Gastroesophageal sphincter (tissue), 4 donors: Measurements from ENCODE around the gene PRXL2B. TPM values are rescaled to one million over a fixed set of nuclear protein-coding genes. Genes with fewer than 3 reads are reported as not detected.

Experiments used
- ATAC-seq: fragments of 150-250 bp; one replicate; pipeline ENCODE4 v1.9.1; 2016; ENCODE audit warnings: mild to moderate bottlenecking, moderate library complexity
- H3K27ac ChIP-seq, 4 donors: fragments of 200-600 bp; sonication (generic) in 3 of 4; 1 replicate in 3 of 4; 2 replicates in 1 of 4; pipeline ENCODE4 v1.5.1; 2016 to 2019
- H3K27me3 ChIP-seq: fragments of 200-600 bp; sonication (generic); one replicate; pipeline ENCODE4 v1.5.1; 2019
- H3K36me3 ChIP-seq, 2 donors: fragments of 200-600 bp; sonication (generic); one replicate each; pipeline ENCODE4 v1.5.1; 2019; ENCODE audit warnings: control low read depth in 1 of 2
- H3K4me1 ChIP-seq, 3 donors: fragments of 200-600 bp; sonication (generic); 1 replicate in 2 of 3; 2 replicates in 1 of 3; pipeline ENCODE4 v1.5.1; 2016 to 2019; ENCODE audit warnings: control low read depth in 2 of 3
- H3K4me3 ChIP-seq, 2 donors: fragments of 200-600 bp; sonication (generic); one replicate each; pipeline ENCODE4 v1.5.1; 2019; ENCODE audit warnings: mild to moderate bottlenecking in 1 of 2, moderate library complexity in 1 of 2
- H3K9me3 ChIP-seq, 3 donors: fragments of 200-600 bp; sonication (generic); one replicate each; pipeline ENCODE4 v1.5.1; 2017 to 2019; ENCODE audit warnings: control low read depth in 2 of 3
- CTCF ChIP-seq, 4 experiments: fragments of 200-600 bp in 2 of 4; fragments of 450-650 bp in 2 of 4; sonication (generic) in 1 of 4; IDR thresholded peaks; one replicate each; pipeline ENCODE4 v1.5.1; 2017 to 2019; ENCODE audit warnings: antibody characterized with exemption in 4 of 4, mild to moderate bottlenecking in 2 of 4, moderate library complexity in 2 of 4
- EP300 ChIP-seq: sonication (generic); formaldehyde crosslinking; IDR thresholded peaks from one replicate; pipeline ENCODE4 v1.6.1; 2017; ENCODE audit warnings: antibody characterized with exemption, mild to moderate bottlenecking
- POLR2A ChIP-seq, 2 donors: fragments of 450-650 bp; IDR thresholded peaks; one replicate each; pipeline ENCODE4 v1.6.1; 2017; ENCODE audit warnings: antibody characterized with exemption in 2 of 2, mild to moderate bottlenecking in 2 of 2, moderate library complexity in 1 of 2
- POLR2AphosphoS5 ChIP-seq: sonication (generic); formaldehyde crosslinking; IDR thresholded peaks from one replicate; pipeline ENCODE4 v1.6.1; 2017; ENCODE audit warnings: antibody characterized with exemption
- WGBS, 2 donors: methylation state at CpG; one replicate each; pipeline ENCODE4 v1.1.5; 2018; ENCODE audit warnings: low coverage in 1 of 2; 5-methylcytosine and 5-hydroxymethylcytosine counted together
- total RNA-seq, 4 donors: library from RNA; depleted of rRNA; stranded (reverse); fragments of >200 nt; gene quantifications; one replicate each; pipeline ENCODE4 v1.1.0, GENCODE V29; 2016

The PRXL2B gene
- total RNA-seq, 4 donors from 2014 or later = 6.5 to 24.1 (median 14.0) TPM

GRCh38 chr1:2556277-2556677, 30.3 kb upstream of the PRXL2B start, which contains the start of gene TNFRSF14:
Gene TNFRSF14, plus strand, starts transcription at chr1:2556371. Its CDS starts 294 bp downstream, at chr1:2556665.
- peak within 1 kb of the TSS; percentile 51 to 90 (median 86) for H3K27ac ChIP-seq
- no peaks in the 10 kb centered on the region for H3K9me3 ChIP-seq
- peak; percentile 55 for ATAC-seq
- peak within 1 kb of the TSS; percentile 58 to 64 for H3K4me3 ChIP-seq
- TF ChIP-seq POLR2A (IDR thresholded peaks at IDR 0.05) = peak in 1 of 2 donors; percentile 3
- peak in 1 of 4 experiments; percentile 11 for TF ChIP-seq CTCF (IDR thresholded peaks at IDR 0.05)
- no peak for TF ChIP-seq POLR2AphosphoS5
- no peak for TF ChIP-seq EP300
- 0% methylated on average over 6 to 15 of the region's 16 CpGs for WGBS, 2 donors
- peaks cover 5% of the 10 kb centered on the region for H3K27me3 ChIP-seq
- peaks cover 0 to 63% (median 18%) of the 10 kb centered on the region in 3 donors for H3K4me1 ChIP-seq
- peaks cover 0 to 34% of the 10 kb centered on the region in 2 donors for H3K36me3 ChIP-seq

GRCh38 chr1:2556678-2557481, 29.7 kb upstream of the PRXL2B start:
- H3K36me3 ChIP-seq = peaks cover 0 to 40% of the 10 kb centered on the region in 2 donors
- H3K27me3 ChIP-seq = no peaks in the 10 kb centered on the region
- ATAC-seq = peak; percentile 4
- no peaks in the 10 kb centered on the region for H3K9me3 ChIP-seq
- peak overlapping the region; percentile 58 to 64 for H3K4me3 ChIP-seq
- 0% methylated on average over 1 to 3 of the region's 24 CpGs for WGBS, 2 donors
- peaks cover 0 to 63% (median 18%) of the 10 kb centered on the region in 3 donors for H3K4me1 ChIP-seq
- peak overlapping the region; percentile 51 to 90 (median 86) for H3K27ac ChIP-seq
- TF ChIP-seq EP300 = no peak
- TF ChIP-seq POLR2A (IDR thresholded peaks at IDR 0.05) = no peak
- TF ChIP-seq CTCF (IDR thresholded peaks at IDR 0.05) = no peak
- no peak for TF ChIP-seq POLR2AphosphoS5

DNA sequence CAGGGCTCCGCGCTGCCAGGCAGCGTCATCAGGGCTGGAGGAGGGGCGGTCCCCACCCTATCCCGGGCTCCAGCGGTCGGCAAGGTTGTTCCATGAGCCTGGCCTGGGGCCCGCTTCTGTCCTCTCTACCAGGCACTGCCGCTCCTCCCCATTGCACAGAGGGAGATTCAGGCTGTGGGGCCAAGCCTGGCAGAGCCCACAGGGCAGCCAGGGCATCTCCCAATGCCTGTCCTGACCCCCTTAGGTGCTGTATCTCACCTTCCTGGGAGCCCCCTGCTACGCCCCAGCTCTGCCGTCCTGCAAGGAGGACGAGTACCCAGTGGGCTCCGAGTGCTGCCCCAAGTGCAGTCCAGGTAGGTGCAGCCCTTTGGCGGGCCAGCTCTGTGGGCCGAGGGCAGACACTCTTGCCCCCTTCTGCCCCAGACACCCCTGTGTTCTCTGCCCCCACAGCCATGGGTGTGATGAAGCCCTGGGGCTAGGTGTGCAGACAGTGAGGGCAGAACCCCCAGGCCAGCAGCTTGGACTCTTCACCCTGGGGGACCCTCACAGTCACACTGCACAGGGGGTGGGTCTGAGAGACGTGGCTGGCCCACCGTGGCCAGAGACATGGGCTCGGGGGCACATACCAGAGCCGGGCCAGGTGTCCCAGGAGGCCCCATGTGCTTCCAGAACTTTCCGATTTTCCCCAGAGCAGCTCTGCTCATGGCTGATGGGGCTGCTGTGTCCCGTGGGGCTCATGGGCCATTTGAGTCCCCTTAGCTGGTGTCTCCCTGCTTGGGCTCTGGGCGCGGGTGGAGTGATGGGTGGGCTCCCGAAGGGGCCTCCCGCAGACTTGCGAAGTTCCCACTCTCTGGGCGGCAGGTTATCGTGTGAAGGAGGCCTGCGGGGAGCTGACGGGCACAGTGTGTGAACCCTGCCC, 28.8 kb upstream of the PRXL2B start:
- H3K9me3 ChIP-seq = no peaks in the 10 kb centered on the region
- no peak for ATAC-seq
- no peaks in the 10 kb centered on the region for H3K27me3 ChIP-seq
- peak overlapping the region in 3 of 4 donors; percentile 84 to 90 (median 87) for H3K27ac ChIP-seq
- WGBS, 2 donors = no CpG with 5 or more reads among the region's 30 CpGs
- peaks cover 0 to 49% of the 10 kb centered on the region in 2 donors for H3K36me3 ChIP-seq
- no peak for TF ChIP-seq POLR2A (IDR thresholded peaks at IDR 0.05)
- no peak for TF ChIP-seq POLR2AphosphoS5
- no peak for TF ChIP-seq CTCF (IDR thresholded peaks at IDR 0.05)
- TF ChIP-seq EP300 = no peak
- peaks cover 0 to 63% (median 18%) of the 10 kb centered on the region in 3 donors for H3K4me1 ChIP-seq
- peak overlapping the region in 1 of 2 donors; percentile 58 for H3K4me3 ChIP-seq

- no peak overlapping the region for H3K27ac ChIP-seq
- H3K4me1 ChIP-seq = peaks cover 0 to 63% (median 18%) of the 10 kb centered on the region in 3 donors
- TF ChIP-seq POLR2A (IDR thresholded peaks at IDR 0.05) (no peak), EP300 (no peak), POLR2AphosphoS5 (no peak), CTCF (IDR thresholded peaks at IDR 0.05) (no peak)
- no peak for ATAC-seq
- no peaks in the 10 kb centered on the region for H3K9me3 ChIP-seq
- H3K27me3 ChIP-seq = no peaks in the 10 kb centered on the region
- peaks cover 0 to 56% of the 10 kb centered on the region in 2 donors for H3K36me3 ChIP-seq
- 97% methylated on average over 5 of the region's 12 CpGs; no CpG with 5 or more reads in 1 of the 2 donors for WGBS, 2 donors
- H3K4me3 ChIP-seq = no peak overlapping the region
Observed at GRCh38 chr1:2558420-2558819, 28.2 kb upstream of the PRXL2B start.
